Measurements from ENCODE around the gene DNAJC11.

DNA sequence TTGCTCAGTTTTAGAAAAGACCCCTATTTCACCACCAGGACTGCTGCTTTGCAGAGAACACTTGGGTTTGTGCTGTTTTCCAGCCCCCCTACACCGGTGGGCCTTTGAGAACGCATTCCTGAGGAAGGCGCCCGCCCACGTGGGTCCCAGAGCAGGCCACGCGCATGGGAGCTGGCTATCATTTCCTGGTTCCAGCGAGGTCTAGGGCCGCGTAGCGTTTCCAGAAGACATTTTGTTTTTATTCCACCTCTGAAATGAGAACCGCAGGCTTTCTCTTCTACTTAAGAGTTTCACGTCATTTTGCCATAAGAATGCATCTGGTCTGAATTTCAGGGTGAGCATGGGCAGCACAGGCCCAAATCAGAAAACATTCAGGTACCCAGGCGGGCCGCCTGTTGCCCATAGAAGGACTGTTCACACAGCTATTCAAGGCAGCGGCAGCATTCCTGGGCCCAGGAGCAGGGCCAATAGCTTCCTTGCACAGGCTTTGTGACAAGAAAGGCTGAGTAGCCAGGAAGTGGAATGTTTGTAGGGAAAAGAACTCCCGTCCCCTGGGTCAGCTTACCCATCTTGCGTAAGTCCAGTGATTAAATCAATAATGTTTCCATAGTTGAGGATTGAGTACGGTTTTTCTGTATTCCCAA is 97.6 kb downstream of the DNAJC11 start:
- TF ChIP-seq SP1 (IDR thresholded peaks at IDR 0.05; ENCODE audit: low read depth) (no peak), CBX3 (IDR thresholded peaks at IDR 0.05; ENCODE audit: low read depth) (no peak), POLR2AphosphoS5 (IDR thresholded peaks at IDR 0.05; ENCODE audit: low read depth, low read length) (no peak), POLR2A (IDR thresholded peaks at IDR 0.05; ENCODE audit: borderline replicate concordance, extremely low read depth, insufficient read depth, insufficient read length) (no peak), EZH2 (IDR thresholded peaks at IDR 0.05) (no peak), ZFX (IDR thresholded peaks at IDR 0.05) (peak; percentile 52; the same call in 1 of the 2 replicates), YY1 (IDR thresholded peaks at IDR 0.05; ENCODE audit: extremely low read depth, insufficient replicate concordance, low read depth, low read length) (no peak)
- TF ChIP-seq, protein P1, sequence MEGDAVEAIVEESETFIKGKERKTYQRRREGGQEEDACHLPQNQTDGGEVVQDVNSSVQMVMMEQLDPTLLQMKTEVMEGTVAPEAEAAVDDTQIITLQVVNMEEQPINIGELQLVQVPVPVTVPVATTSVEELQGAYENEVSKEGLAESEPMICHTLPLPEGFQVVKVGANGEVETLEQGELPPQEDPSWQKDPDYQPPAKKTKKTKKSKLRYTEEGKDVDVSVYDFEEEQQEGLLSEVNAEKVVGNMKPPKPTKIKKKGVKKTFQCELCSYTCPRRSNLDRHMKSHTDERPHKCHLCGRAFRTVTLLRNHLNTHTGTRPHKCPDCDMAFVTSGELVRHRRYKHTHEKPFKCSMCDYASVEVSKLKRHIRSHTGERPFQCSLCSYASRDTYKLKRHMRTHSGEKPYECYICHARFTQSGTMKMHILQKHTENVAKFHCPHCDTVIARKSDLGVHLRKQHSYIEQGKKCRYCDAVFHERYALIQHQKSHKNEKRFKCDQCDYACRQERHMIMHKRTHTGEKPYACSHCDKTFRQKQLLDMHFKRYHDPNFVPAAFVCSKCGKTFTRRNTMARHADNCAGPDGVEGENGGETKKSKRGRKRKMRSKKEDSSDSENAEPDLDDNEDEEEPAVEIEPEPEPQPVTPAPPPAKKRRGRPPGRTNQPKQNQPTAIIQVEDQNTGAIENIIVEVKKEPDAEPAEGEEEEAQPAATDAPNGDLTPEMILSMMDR (IDR thresholded peaks at IDR 0.05 in 2 of 3, conservative IDR thresholded peaks at IDR 0.05 in 1 of 3; ENCODE audit: borderline replicate concordance in 1 of 3, insufficient read depth in 1 of 3, low read depth in 2 of 3, low read length in 2 of 3), result no peak
- TF ChIP-seq, protein P2, sequence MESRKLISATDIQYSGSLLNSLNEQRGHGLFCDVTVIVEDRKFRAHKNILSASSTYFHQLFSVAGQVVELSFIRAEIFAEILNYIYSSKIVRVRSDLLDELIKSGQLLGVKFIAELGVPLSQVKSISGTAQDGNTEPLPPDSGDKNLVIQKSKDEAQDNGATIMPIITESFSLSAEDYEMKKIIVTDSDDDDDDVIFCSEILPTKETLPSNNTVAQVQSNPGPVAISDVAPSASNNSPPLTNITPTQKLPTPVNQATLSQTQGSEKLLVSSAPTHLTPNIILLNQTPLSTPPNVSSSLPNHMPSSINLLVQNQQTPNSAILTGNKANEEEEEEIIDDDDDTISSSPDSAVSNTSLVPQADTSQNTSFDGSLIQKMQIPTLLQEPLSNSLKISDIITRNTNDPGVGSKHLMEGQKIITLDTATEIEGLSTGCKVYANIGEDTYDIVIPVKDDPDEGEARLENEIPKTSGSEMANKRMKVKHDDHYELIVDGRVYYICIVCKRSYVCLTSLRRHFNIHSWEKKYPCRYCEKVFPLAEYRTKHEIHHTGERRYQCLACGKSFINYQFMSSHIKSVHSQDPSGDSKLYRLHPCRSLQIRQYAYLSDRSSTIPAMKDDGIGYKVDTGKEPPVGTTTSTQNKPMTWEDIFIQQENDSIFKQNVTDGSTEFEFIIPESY (IDR thresholded peaks at IDR 0.05; ENCODE audit: extremely low read depth, insufficient replicate concordance, low read length), result no peak

Measured in HCT116 (cell line).